Bronchial epithelial cell (primary cell): ENCODE results near the gene MTA3. TPM values are rescaled to one million over a fixed set of nuclear protein-coding genes. Genes with fewer than 3 reads are reported as not detected.

ENCODE experiments used
- DNase-seq: peaks from one replicate; pipeline ENCODE4 v3.0.0-alpha.2; 2010; ENCODE audit warnings: low read depth
- FAIRE-seq: peaks from 2 replicates; lab custom pipeline; 2011; peaks lifted over from hg19 to GRCh38; lab: Jason Lieb, UNC
- H3K27me3 ChIP-seq: 2 replicates; pipeline ENCODE4 v1.5.1; 2011; ENCODE audit warnings: low read length; ENCODE audit not compliant: control insufficient read depth, insufficient read depth
- H3K36me3 ChIP-seq: 2 replicates; pipeline ENCODE4 v1.5.1; 2011; ENCODE audit warnings: low read length; ENCODE audit not compliant: control insufficient read depth, insufficient read depth
- H3K4me3 ChIP-seq: 2 replicates; pipeline ENCODE4 v1.5.1; 2011; ENCODE audit warnings: mild to moderate bottlenecking, low read depth, low read length, control low read depth
- CTCF ChIP-seq: IDR thresholded peaks from 2 replicates; pipeline ENCODE4 v1.5.1; 2011; ENCODE audit warnings: mild to moderate bottlenecking, moderate library complexity, low read length, control low read depth, inconsistent platforms; ENCODE audit not compliant: insufficient read depth, severe bottlenecking
- total RNA-seq: library from RNA; depleted of rRNA; stranded (reverse); fragments of >200 nt; gene quantifications from 2 replicates; pipeline ENCODE4 v1.2.1, GENCODE V29; 2014

MTA3 gene
- total RNA-seq, 1 donor from 2014 or later: 18.2 TPM

DNA sequence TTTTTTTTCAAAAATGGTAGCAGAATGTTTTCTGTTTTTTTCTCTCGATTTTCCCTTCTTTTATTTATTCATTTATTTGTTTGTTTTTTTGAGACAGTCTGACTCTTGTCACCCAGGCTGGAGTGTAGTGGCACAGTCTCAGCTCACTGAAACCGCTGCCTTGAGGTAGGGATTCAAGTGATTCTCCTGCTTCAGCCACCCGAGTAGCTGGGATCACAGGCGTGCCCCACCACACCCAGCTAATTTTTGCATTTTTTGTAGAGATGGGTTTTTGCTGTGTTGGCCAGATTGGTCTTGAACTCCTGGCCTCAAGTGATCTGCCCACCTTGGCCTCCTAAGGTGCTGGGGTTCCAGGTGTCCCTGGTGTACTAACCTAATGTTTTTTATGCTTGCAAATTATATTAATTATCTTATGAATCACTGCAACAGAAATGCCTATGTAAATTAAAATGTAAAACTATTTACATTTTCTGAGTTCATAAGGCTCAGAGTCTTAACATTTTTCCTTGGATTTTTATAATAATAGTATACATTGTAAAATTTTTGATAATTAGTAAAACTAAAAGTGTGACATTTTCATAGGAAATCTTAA lies 19.2 kb downstream of the MTA3 start:
- FAIRE-seq (no peak), DNase-seq (no peak)
- H3K36me3 ChIP-seq: no peaks in the 10 kb centered on the region
- no peaks in the 10 kb centered on the region for H3K27me3 ChIP-seq
- H3K4me3 ChIP-seq: no peak overlapping the region
- TF ChIP-seq CTCF: no peak

GRCh38 chr2:42588121-42588520 lies 19.7 kb downstream of the MTA3 start:
- H3K4me3 ChIP-seq: no peak overlapping the region
- no peak for TF ChIP-seq CTCF
- no peaks in the 10 kb centered on the region for H3K36me3 ChIP-seq
- no peaks in the 10 kb centered on the region for H3K27me3 ChIP-seq
- no peak for FAIRE-seq
- DNase-seq: no peak

- DNase-seq (no peak), FAIRE-seq (no peak)
- Histone ChIP-seq H3K27me3 (no peaks in the 10 kb centered on the region), H3K36me3 (no peaks in the 10 kb centered on the region), H3K4me3 (no peak overlapping the region)
- no peak for TF ChIP-seq CTCF
Observed at GRCh38 chr2:42590176-42590575, 21.7 kb downstream of the MTA3 start.

DNA sequence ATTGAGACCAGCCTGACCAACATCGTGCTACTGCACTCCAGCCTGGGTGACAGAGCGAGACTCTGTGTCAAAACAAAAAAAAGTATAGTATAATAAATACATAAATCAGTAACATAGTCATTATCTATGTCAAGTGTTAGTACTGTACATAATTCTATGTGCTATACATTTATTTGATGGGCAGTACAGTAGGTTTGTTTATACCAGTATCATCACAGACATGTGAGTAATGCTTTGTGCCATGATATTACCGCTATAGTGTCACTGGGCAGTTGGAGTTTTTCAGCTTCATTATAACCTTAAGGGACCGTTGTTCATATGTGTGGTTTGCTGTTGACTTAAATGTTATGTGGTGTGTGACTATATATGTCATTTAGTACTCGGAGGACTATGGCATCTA lies 24.9 kb downstream of the MTA3 start:
- Histone ChIP-seq H3K36me3 (no peaks in the 10 kb centered on the region), H3K27me3 (no peaks in the 10 kb centered on the region), H3K4me3 (no peak overlapping the region)
- DNase-seq: no peak
- no peak for FAIRE-seq
- TF ChIP-seq CTCF: no peak

- DNase-seq (no peak), FAIRE-seq (peak; percentile 58)
- TF ChIP-seq CTCF: no peak
- Histone ChIP-seq H3K4me3 (no peak overlapping the region), H3K36me3 (no peaks in the 10 kb centered on the region), H3K27me3 (no peaks in the 10 kb centered on the region)
Observed at GRCh38 chr2:42598656-42599055, 30.2 kb downstream of the MTA3 start.

DNA sequence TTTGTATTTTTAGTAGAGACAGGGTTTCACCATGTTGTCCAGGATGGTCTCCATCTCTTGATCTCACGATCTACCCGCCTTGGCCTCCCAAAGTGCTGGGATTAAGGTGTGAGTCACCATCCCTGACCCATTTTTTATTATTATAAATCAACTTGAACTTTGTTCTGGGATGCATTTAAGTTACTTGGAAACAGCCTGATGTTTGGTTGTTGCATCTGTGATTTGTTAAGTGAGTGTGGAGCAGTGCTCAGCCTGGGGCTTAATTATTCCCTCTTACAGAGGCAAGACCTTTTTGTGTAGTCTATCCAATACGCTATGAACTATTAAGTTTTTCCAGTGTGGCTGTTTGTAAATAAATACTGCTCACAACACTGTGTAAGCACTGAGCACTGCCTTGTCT lies 32.6 kb downstream of the MTA3 start:
- H3K36me3 ChIP-seq: no peaks in the 10 kb centered on the region
- no peak overlapping the region for H3K4me3 ChIP-seq
- H3K27me3 ChIP-seq: no peaks in the 10 kb centered on the region
- TF ChIP-seq CTCF: no peak
- FAIRE-seq (no peak), DNase-seq (no peak)
